GM10266 (cell line): ENCODE data around the gene MRPS35.
"Not testable (repeated sequence)": the region's sequence is repeated elsewhere in the genome, so short reads cannot be mapped to it uniquely, and the experiment has no call there.

Experiments
- DNase-seq: peaks from one replicate; pipeline ENCODE4 v3.0.0; 2012; ENCODE audit errors: extremely low spot score
- TF ChIP-seq, protein P1 (sequence below): IDR thresholded peaks from 2 replicates; pipeline ENCODE4 v1.5.1; 2012; ENCODE audit warnings: mild to moderate bottlenecking, low read depth; ENCODE audit not compliant: control insufficient read depth, insufficient read depth; ENCODE audit errors: missing control alignments

Gene MRPS35

DNA sequence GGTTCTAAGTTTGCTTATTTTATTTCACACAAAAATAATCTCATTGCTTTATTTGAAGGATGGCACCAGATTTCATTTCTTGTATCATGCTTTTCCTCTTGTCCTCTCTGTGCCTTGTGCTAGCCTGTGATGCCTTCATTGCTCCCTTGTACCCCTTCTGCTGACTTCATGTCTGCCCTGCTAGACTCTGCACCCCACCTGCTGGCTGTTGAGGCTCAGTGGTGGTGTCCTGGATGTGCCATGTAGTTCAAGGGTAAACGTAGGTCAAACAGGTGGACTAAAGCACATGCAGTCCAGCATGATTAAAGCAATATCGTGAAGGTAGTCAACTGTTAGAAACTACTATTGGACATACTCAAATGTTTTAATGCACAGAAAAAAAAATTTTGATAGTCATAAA, 21.6 kb downstream of the MRPS35 start:
- DNase-seq: no peak
- TF ChIP-seq, protein P1, sequence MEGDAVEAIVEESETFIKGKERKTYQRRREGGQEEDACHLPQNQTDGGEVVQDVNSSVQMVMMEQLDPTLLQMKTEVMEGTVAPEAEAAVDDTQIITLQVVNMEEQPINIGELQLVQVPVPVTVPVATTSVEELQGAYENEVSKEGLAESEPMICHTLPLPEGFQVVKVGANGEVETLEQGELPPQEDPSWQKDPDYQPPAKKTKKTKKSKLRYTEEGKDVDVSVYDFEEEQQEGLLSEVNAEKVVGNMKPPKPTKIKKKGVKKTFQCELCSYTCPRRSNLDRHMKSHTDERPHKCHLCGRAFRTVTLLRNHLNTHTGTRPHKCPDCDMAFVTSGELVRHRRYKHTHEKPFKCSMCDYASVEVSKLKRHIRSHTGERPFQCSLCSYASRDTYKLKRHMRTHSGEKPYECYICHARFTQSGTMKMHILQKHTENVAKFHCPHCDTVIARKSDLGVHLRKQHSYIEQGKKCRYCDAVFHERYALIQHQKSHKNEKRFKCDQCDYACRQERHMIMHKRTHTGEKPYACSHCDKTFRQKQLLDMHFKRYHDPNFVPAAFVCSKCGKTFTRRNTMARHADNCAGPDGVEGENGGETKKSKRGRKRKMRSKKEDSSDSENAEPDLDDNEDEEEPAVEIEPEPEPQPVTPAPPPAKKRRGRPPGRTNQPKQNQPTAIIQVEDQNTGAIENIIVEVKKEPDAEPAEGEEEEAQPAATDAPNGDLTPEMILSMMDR: peak; percentile 37

DNA sequence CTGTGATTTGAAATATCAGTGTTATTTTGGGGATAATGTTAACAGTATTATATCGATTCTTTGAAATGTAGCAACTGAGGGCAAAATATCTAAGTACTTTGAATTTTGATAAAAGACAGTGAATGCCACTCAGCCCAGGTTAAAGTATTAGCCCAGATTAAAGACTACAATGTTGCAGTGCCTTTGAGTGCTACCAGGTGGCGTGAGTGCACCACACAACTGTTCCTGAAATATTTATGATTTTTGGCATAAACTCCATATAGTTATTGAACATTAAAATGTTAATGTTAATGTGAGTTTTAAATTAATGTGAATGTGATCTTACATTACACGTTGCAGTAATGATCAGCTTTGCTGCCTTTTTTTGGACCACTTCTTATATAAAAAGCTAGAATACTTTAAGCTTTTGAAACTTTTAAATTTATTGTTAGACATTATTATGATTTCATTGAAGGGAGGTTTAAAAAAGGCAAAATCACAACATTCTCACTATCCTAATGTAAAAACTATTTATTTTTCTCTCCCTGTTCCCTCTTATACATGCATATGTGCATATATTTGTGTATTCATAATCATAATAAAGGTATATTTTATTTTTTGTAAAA, 22.5 kb downstream of the MRPS35 start:
- peak; percentile 37 for DNase-seq
- TF ChIP-seq, protein P1: peak; percentile 74

DNA sequence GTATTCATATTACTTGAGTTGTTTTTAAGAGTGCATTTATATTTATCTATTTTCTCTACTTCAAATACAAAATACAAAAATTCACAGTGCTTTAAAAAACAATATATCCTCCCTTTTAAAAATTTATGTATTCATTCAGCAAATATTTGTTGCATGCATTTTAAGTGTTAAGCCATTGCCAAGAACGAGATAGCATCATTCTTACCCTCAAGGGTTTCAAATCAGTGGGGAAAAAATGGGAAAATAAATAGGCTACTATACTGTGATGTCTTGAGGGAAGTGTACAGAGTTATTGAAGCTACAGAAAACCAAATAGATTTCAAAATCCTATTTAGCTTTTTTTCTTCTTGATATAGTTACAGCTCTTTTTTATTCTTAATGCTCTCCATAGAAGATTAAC, 23.2 kb downstream of the MRPS35 start:
- TF ChIP-seq, protein P1: no peak
- no peak for DNase-seq

DNA sequence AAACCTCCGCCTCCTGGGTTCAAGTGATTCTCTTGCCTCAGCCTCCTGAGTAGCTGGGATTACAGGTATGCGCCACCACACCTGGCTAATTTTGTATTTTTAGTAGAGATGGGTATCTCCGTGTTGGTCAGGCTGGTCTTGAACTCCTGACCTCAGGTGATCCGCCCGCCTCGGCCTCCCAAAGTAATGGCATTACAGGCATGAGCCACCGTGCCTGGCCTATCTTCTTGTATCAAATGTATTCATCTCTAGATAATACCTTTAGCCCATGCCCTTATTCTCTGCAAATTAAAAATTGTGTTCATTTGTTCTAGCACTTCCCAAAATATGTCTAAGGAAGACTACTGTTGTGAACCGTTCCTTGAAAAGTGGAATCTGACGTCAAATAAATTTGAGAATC, 23.7 kb downstream of the MRPS35 start:
- DNase-seq: not testable (repeated sequence)

DNA sequence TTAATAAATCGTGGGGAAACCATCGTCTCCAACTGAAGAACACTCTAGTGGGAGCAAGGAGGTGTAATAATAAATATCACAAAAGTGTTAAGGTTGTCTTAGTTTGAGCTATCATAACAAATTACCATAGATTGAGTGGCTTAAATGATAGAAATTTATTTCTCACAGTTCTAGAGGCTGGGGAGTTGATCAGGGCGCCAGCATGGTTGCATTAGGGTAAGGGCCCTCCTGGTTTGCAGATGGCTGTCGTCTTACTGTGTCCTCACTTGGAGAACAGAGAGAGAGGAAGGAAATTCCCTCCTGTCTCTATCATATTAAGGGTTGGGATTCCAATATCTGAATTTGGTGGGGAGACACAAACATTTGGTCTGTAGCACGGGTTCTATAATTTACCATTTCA, 33.0 kb downstream of the MRPS35 start:
- DNase-seq: no peak
- TF ChIP-seq, protein P1: no peak

DNA sequence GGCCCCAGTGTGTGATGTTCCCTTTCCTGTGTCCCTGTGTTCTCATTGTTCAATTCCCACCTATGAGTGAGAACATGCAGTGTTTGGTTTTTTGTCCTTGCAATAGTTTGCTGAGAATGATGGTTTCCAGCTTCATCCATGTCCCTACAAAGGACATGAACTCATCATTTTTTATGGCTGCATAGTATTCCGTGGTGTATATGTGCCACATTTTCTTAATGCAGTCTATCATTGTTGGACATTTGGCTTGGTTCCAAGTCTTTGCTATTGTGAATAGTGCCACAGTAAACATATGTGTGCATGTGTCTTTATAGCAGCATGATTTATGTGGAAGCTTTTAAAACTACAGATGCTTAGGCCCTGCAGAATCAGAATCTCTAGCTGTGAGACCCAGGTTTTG, 35.1 kb downstream of the MRPS35 start:
- DNase-seq: not testable (repeated sequence)

DNA sequence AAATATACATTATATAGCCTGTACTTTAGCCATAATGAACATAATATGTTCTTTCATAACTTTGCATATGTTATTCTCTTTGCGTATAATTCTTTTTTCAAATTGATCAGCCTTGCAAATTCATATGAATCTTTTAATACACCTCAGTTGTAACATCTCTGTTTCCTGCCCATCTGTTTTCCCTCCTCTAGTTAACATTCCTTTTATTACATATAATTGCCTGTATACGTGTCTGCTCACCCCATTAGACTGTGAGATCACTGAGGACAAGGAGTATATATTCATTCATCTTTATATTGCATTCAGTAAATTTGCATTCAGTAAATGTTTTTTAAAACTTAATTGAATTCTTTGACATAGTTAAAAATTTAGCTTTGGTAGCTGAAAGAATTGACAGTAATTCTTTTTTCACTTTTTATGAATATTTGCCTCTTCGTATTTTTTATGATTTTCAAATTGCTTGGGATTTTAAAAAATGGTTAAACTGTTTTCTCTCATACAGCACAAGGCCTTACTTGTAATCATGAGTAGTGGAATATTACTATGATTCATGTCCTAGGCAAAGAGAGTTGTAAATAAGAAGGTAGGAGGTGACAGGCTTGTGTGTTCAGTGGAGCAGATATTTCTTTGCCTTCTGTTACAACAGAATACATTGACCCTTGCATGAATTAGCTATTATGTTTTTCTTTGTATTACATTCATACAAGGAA, 36.6 kb downstream of the MRPS35 start:
- TF ChIP-seq, protein P1: no peak
- DNase-seq: no peak

DNA sequence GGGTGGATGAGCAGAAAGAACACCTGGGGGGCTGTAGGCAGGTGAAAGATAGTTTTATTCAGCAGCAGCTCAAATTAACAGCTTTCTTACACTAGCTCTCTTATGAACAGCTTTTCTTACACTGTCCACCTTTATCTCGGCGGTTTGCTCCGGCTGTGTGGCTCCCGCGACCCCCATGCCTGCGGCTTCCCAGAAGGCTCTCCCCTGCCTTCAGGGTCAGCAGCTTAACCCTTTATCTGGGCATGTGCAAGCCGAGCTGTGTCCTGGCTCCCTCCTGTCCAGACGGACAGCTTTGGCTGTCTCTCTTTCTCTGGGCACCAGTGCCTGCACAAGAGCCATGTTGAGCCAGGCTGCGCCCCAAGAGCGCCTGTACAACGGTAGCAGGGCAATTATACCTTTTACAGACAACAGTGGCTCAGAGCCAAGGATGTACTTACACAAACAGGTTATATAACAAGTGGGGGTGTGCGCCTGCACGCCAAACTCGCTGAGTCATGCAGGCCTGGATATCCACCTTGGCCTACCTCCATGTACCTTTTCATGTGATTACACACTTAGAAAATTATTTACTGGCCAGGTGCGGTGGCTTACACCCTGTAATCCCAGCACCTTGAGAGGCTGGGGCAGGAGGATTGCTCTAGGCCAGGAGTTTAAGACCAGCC, 40.9 kb downstream of the MRPS35 start:
- no peak for DNase-seq
- TF ChIP-seq, protein P1: no peak
